Small intestine (tissue), 7 donors: ENCODE measurements around the gene TRIOBP. TPM values are rescaled to one million over a fixed set of nuclear protein-coding genes. Genes with fewer than 3 reads are reported as not detected.
A peak's percentile ranks its signal among the peaks of the same experiment; 100 is the strongest.

Source experiments
- DNase-seq, 2 donors: peaks; one replicate each; pipeline versions ENCODE4 v3.0.0 to v3.0.0-alpha.2; 2013
- FAIRE-seq: peaks from 2 replicates; lab custom pipeline; 2012; peaks lifted over from hg19 to GRCh38; lab: Jason Lieb, UNC
- H3K27ac ChIP-seq, 3 donors: one replicate each; pipeline ENCODE4 v1.5.1; 2013; ENCODE audit warnings: low read length in 2 of 3, mild to moderate bottlenecking in 2 of 3, control low read depth in 1 of 3, inconsistent platforms in 1 of 3, low read depth in 1 of 3, moderate library complexity in 1 of 3
- H3K27me3 ChIP-seq, 3 donors: one replicate each; pipeline ENCODE4 v1.6.1; 2013; ENCODE audit warnings: low read length in 3 of 3, inconsistent platforms in 1 of 3; ENCODE audit not compliant: control insufficient read depth in 3 of 3, insufficient read depth in 3 of 3
- H3K36me3 ChIP-seq, 3 donors: one replicate each; pipeline ENCODE4 v1.6.1; 2013; ENCODE audit warnings: low read length in 3 of 3, inconsistent platforms in 1 of 3, low read depth in 1 of 3, mild to moderate bottlenecking in 1 of 3, moderate library complexity in 1 of 3; ENCODE audit not compliant: control insufficient read depth in 3 of 3, insufficient read depth in 2 of 3
- H3K4me1 ChIP-seq, 3 donors: one replicate each; pipeline ENCODE4 v1.6.1; 2013; ENCODE audit warnings: low read length in 2 of 3, inconsistent platforms in 1 of 3, low read depth in 1 of 3, mild to moderate bottlenecking in 1 of 3, moderate library complexity in 1 of 3; ENCODE audit not compliant: control insufficient read depth in 3 of 3, insufficient read depth in 2 of 3
- H3K4me3 ChIP-seq, 3 donors: one replicate each; pipeline ENCODE4 v1.5.1; 2013; ENCODE audit warnings: low read length in 3 of 3, control low read depth in 1 of 3, inconsistent platforms in 1 of 3, low read depth in 1 of 3, mild to moderate bottlenecking in 1 of 3, moderate library complexity in 1 of 3
- H3K9me3 ChIP-seq, 2 donors: one replicate each; pipeline ENCODE4 v1.6.1; 2013; ENCODE audit warnings: low read depth in 1 of 2, low read length in 1 of 2; ENCODE audit not compliant: control insufficient read depth in 2 of 2, insufficient read depth in 1 of 2
- WGBS, 3 donors: extraction: QIAGEN DNeasy Blood & Tissue Kit; methylation state at CpG; one replicate each; pipeline ENCODE4 v1.1.7; 2013; 5-methylcytosine and 5-hydroxymethylcytosine counted together
- polyA plus RNA-seq, 4 donors: library from polyadenylated mRNA; stranded (reverse) in 3 of 4; unstranded in 1 of 4; fragments of 200-250 nt in 3 of 4; fragments of 120-200 nt in 1 of 4; gene quantifications; one replicate each; pipeline versions ENCODE4 v1.2.1 to v1.2.3, GENCODE V29; 2013
- donor health status: healthy with polysubstance abuse.
- donor health status: control.
- donor health status: control.
- donor health status: Bipolar disorder and iron deficiency.
- donor health status: healthy.

TRIOBP gene
- polyA plus RNA-seq, 4 donors = 20.4 to 46.8 (median 35.2) TPM

- Histone ChIP-seq H3K4me3 (peak within 1 kb of the TSS; percentile 38 to 53 (median 39)), H3K36me3 (peaks cover 0 to 11% (median 0%) of the 10 kb centered on the region in 3 donors), H3K27me3 (no peaks in the 10 kb centered on the region), H3K9me3 (no peaks in the 10 kb centered on the region), H3K4me1 (peaks cover 0 to 18% (median 0%) of the 10 kb centered on the region in 3 donors), H3K27ac (peak within 1 kb of the TSS; percentile 80 to 97 (median 88))
- DNase-seq = peak; percentile 88 to 90
- WGBS, 3 donors = 12 to 17% (median 15%) methylated on average over 33 to 34 of the region's 34 CpGs
- FAIRE-seq = no peak
These were observed 21.6 kb upstream of the TRIOBP start, which contains the start of gene LGALS1 for GRCh38 chr22:37674951-37675929. Gene LGALS1 (plus strand): TSS chr22:37675636. CDS start chr22:37675703, 67 bp downstream.

- Histone ChIP-seq H3K9me3 (no peaks in the 10 kb centered on the region), H3K27ac (peak overlapping the region; percentile 80 to 97 (median 88)), H3K4me1 (peaks cover 0 to 18% (median 1%) of the 10 kb centered on the region in 3 donors), H3K4me3 (peak overlapping the region; percentile 38 to 53 (median 39)), H3K36me3 (peaks cover 0 to 11% (median 0%) of the 10 kb centered on the region in 3 donors), H3K27me3 (no peaks in the 10 kb centered on the region)
- no peak for FAIRE-seq
- no peak for DNase-seq
- 21 to 47% (median 39%) methylated on average over 15 to 17 of the region's 17 CpGs for WGBS, 3 donors
These were observed 20.7 kb upstream of the TRIOBP start for GRCh38 chr22:37675930-37676735.

GRCh38 chr22:37676736-37677492 is 19.9 kb upstream of the TRIOBP start:
- no peaks in the 10 kb centered on the region for H3K27me3 ChIP-seq
- FAIRE-seq (no peak), DNase-seq (peak; percentile 85 to 90)
- H3K4me1 ChIP-seq = peaks cover 0 to 18% (median 3%) of the 10 kb centered on the region in 3 donors
- peaks cover 0 to 11% (median 0%) of the 10 kb centered on the region in 3 donors for H3K36me3 ChIP-seq
- 2 to 7% (median 4%) methylated on average over 33 to 42 of the region's 42 CpGs for WGBS, 3 donors
- H3K4me3 ChIP-seq = peak overlapping the region; percentile 38 to 53 (median 39)
- no peaks in the 10 kb centered on the region for H3K9me3 ChIP-seq
- peak overlapping the region; percentile 80 to 97 (median 88) for H3K27ac ChIP-seq

- WGBS, 3 donors = 44 to 54% (median 48%) methylated on average over 15 of the region's 15 CpGs
- peak overlapping the region in 2 of 3 donors; percentile 37 to 65 for H3K27ac ChIP-seq
- peak overlapping the region; percentile 12 to 53 (median 38) for H3K4me3 ChIP-seq
- no peaks in the 10 kb centered on the region for H3K9me3 ChIP-seq
- no peak for DNase-seq
- no peak for FAIRE-seq
- peaks cover 0 to 11% (median 0%) of the 10 kb centered on the region in 3 donors for H3K36me3 ChIP-seq
- no peaks in the 10 kb centered on the region for H3K27me3 ChIP-seq
- H3K4me1 ChIP-seq = peaks cover 0 to 18% (median 3%) of the 10 kb centered on the region in 3 donors
These were observed 19.3 kb upstream of the TRIOBP start for GRCh38 chr22:37677493-37677974.

- Histone ChIP-seq H3K9me3 (no peaks in the 10 kb centered on the region), H3K27ac (no peak overlapping the region), H3K4me1 (peaks cover 0 to 18% (median 3%) of the 10 kb centered on the region in 3 donors), H3K27me3 (no peaks in the 10 kb centered on the region), H3K36me3 (peaks cover 0 to 11% (median 0%) of the 10 kb centered on the region in 3 donors), H3K4me3 (no peak overlapping the region)
- FAIRE-seq = no peak
- DNase-seq = no peak
- 73 to 85% (median 76%) methylated on average over 18 of the region's 18 CpGs for WGBS, 3 donors
These were observed 18.5 kb upstream of the TRIOBP start for GRCh38 chr22:37678372-37678771.

- Histone ChIP-seq H3K4me1 (peaks cover 0 to 18% (median 3%) of the 10 kb centered on the region in 3 donors), H3K9me3 (no peaks in the 10 kb centered on the region), H3K36me3 (peaks cover 0 to 11% (median 0%) of the 10 kb centered on the region in 3 donors), H3K27ac (no peak overlapping the region), H3K27me3 (no peaks in the 10 kb centered on the region), H3K4me3 (no peak overlapping the region)
- FAIRE-seq (no peak), DNase-seq (no peak)
- 80 to 95% (median 91%) methylated on average over 8 of the region's 8 CpGs for WGBS, 3 donors
These were observed 17.2 kb upstream of the TRIOBP start for GRCh38 chr22:37679670-37680069.

- 81 to 88% (median 81%) methylated on average over 7 of the region's 7 CpGs for WGBS, 3 donors
- Histone ChIP-seq H3K36me3 (peaks cover 0 to 11% (median 0%) of the 10 kb centered on the region in 3 donors), H3K4me3 (no peak overlapping the region), H3K4me1 (peaks cover 0 to 16% (median 3%) of the 10 kb centered on the region in 3 donors), H3K27ac (no peak overlapping the region), H3K27me3 (no peaks in the 10 kb centered on the region), H3K9me3 (no peaks in the 10 kb centered on the region)
- FAIRE-seq (no peak), DNase-seq (no peak)
These were observed 16.5 kb upstream of the TRIOBP start for GRCh38 chr22:37680191-37680851.
